ENCODE data around the gene IQSEC3. TPM values are rescaled to one million over a fixed set of nuclear protein-coding genes. Genes with fewer than 3 reads are reported as not detected.
"Not testable (repeated sequence)": the region's sequence is repeated elsewhere in the genome, so short reads cannot be mapped to it uniquely, and the experiment has no call there.

The IQSEC3 gene
- total RNA-seq, 1 donor from 2014 or later, result 4.6 TPM

GRCh38 chr12:77769-78383 lies 11.3 kb downstream of the IQSEC3 start:
- H3K4me1 ChIP-seq; H3K36me3 ChIP-seq; DNase-seq; H3K4me3 ChIP-seq; intact Hi-C loops (cut with DNase I); H3K9me3 ChIP-seq; H3K27ac ChIP-seq: not testable (repeated sequence)
- peaks cover 19% of the 10 kb centered on the region for H3K27me3 ChIP-seq
- ATAC-seq, result peak; percentile 55

DNA sequence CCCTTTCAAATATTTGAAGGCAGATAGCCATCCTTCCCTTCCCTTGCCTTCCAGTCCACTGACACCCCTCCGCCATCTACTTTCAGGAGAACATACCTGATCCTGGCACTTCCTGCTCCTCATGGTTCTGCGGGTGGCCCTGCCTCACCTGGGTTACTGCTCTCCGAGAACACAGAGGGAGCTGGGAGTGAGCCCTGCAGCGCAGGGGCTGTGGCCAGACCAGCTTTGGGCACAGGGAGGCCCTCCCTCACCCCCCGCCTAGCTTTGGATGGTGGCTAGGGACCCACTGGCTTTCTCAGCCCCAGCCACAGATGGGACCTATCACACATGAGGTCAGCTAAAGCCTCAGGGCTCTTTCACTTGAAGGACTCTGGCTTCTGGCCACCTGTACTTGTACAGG lies 12.4 kb downstream of the IQSEC3 start:
- intact Hi-C loops (cut with DNase I), result no loop called here
- ATAC-seq, result no peak

GRCh38 chr12:80681-81190 lies 14.2 kb downstream of the IQSEC3 start:
- no peaks in the 10 kb centered on the region for H3K9me3 ChIP-seq
- intact Hi-C loops (cut with DNase I), result no loop called here

More for the DNA sequence above, 12.4 kb downstream of the IQSEC3 start:
- H3K4me1 ChIP-seq, result no peaks in the 10 kb centered on the region
- no peaks in the 10 kb centered on the region for H3K9me3 ChIP-seq
- H3K27ac ChIP-seq, result no peak overlapping the region
- DNase-seq, result no peak
- H3K4me3 ChIP-seq, result no peak overlapping the region
- no peaks in the 10 kb centered on the region for H3K36me3 ChIP-seq
- TF ChIP-seq, protein P1, sequence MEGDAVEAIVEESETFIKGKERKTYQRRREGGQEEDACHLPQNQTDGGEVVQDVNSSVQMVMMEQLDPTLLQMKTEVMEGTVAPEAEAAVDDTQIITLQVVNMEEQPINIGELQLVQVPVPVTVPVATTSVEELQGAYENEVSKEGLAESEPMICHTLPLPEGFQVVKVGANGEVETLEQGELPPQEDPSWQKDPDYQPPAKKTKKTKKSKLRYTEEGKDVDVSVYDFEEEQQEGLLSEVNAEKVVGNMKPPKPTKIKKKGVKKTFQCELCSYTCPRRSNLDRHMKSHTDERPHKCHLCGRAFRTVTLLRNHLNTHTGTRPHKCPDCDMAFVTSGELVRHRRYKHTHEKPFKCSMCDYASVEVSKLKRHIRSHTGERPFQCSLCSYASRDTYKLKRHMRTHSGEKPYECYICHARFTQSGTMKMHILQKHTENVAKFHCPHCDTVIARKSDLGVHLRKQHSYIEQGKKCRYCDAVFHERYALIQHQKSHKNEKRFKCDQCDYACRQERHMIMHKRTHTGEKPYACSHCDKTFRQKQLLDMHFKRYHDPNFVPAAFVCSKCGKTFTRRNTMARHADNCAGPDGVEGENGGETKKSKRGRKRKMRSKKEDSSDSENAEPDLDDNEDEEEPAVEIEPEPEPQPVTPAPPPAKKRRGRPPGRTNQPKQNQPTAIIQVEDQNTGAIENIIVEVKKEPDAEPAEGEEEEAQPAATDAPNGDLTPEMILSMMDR (IDR thresholded peaks at IDR 0.05), result no peak
- peaks cover 19% of the 10 kb centered on the region for H3K27me3 ChIP-seq

DNA sequence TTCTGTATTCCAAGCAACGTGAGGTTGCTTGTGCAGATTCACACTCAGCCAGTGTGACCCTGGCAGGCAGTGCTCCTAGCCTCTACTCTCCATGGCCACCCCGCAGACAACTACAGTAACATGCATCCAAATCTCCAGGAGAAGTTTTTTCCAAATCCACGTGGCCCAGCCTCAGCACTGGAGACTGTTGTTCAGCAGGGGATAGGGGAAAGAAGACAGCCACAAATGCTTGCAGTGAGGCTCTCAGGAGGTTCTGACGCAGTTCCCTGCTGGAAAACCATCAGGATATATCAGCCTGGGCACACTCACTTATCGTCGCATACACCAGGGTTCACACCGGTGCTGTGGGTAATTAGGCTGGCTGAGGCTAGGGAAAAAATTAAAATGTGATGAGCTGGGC lies 16.2 kb downstream of the IQSEC3 start:
- ATAC-seq (no peak), DNase-seq (no peak)
- Histone ChIP-seq H3K4me1 (no peaks in the 10 kb centered on the region), H3K27ac (no peak overlapping the region), H3K9me3 (no peaks in the 10 kb centered on the region), H3K4me3 (no peak overlapping the region), H3K27me3 (peaks cover 14% of the 10 kb centered on the region), H3K36me3 (no peaks in the 10 kb centered on the region)
- intact Hi-C loops (cut with DNase I), result no loop called here
- TF ChIP-seq, protein P1 (IDR thresholded peaks at IDR 0.05), result no peak

More at GRCh38 chr12:80681-81190, 14.2 kb downstream of the IQSEC3 start:
- TF ChIP-seq, protein P1 (IDR thresholded peaks at IDR 0.05), result no peak
- DNase-seq, result no peak
- ATAC-seq, result no peak
- Histone ChIP-seq H3K27me3 (peaks cover 19% of the 10 kb centered on the region), H3K36me3 (no peaks in the 10 kb centered on the region), H3K4me1 (no peaks in the 10 kb centered on the region), H3K4me3 (no peak overlapping the region), H3K27ac (no peak overlapping the region)

- TF ChIP-seq, protein P1 (IDR thresholded peaks at IDR 0.05), result no peak
- ATAC-seq (no peak), DNase-seq (no peak)
- Histone ChIP-seq H3K9me3 (no peaks in the 10 kb centered on the region), H3K36me3 (no peaks in the 10 kb centered on the region), H3K27ac (no peak overlapping the region), H3K4me1 (no peaks in the 10 kb centered on the region), H3K27me3 (peaks cover 11% of the 10 kb centered on the region), H3K4me3 (no peak overlapping the region)
- intact Hi-C loops (cut with DNase I), result no loop called here
Measured at GRCh38 chr12:84056-84455, 17.5 kb downstream of the IQSEC3 start.

- Histone ChIP-seq H3K27me3 (peaks cover under 1% of the 10 kb centered on the region), H3K4me3 (no peak overlapping the region), H3K36me3 (no peaks in the 10 kb centered on the region), H3K4me1 (no peaks in the 10 kb centered on the region), H3K9me3 (no peaks in the 10 kb centered on the region), H3K27ac (no peak overlapping the region)
- ATAC-seq, result no peak
- TF ChIP-seq, protein P1 (IDR thresholded peaks at IDR 0.05), result no peak
- DNase-seq, result no peak
- intact Hi-C loops (cut with DNase I), result no loop called here
Measured at GRCh38 chr12:85191-85666, 18.7 kb downstream of the IQSEC3 start.

Measured in upper lobe of right lung (tissue), 1 donor.